GM12801 (cell line): ENCODE data around the gene WSCD2.

Source experiments
- TF ChIP-seq, protein P1 (sequence below): IDR thresholded peaks from one replicate; pipeline ENCODE4 v1.5.1; 2011; ENCODE audit warnings: control low read depth; ENCODE audit not compliant: insufficient read length; ENCODE audit errors: extremely low read depth

The WSCD2 gene

DNA sequence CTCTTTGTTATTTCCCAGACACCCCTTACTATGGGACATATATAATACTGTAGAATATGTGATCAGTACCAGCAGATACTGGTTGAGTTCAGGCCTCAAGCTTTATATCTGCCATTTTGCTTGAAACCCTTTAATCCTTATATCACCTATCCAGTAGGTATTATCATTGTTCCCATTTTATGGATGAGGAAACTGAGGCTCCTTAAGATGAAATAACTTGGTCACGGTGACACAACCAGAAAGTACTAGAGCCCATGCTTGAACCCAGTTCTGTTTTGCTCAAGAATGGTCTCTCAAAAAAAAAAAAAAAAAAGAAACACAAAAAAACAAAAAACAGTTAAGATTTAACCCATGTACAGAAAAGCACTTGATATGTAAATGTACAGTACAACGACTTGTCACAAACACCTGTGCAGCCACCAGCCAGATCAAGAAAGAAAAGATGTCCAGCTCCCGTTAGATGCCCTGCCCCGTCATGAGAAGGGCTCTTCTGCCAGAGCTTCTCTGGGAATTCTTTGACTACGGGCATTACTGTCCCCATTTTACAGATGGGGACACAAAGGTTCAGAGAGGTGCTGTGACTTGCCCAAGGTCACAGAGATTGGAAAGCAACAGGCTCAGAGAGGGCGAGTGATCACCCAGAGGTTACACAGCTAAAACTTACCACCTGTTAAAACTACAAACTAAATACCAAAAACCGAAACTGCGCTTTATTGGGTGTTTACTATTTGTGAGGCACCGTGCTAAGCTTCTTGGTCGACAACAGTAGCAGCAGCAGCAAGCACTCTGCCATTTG lies 669 bp upstream of the WSCD2 start:
- TF ChIP-seq, protein P1, sequence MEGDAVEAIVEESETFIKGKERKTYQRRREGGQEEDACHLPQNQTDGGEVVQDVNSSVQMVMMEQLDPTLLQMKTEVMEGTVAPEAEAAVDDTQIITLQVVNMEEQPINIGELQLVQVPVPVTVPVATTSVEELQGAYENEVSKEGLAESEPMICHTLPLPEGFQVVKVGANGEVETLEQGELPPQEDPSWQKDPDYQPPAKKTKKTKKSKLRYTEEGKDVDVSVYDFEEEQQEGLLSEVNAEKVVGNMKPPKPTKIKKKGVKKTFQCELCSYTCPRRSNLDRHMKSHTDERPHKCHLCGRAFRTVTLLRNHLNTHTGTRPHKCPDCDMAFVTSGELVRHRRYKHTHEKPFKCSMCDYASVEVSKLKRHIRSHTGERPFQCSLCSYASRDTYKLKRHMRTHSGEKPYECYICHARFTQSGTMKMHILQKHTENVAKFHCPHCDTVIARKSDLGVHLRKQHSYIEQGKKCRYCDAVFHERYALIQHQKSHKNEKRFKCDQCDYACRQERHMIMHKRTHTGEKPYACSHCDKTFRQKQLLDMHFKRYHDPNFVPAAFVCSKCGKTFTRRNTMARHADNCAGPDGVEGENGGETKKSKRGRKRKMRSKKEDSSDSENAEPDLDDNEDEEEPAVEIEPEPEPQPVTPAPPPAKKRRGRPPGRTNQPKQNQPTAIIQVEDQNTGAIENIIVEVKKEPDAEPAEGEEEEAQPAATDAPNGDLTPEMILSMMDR, result no peak

DNA sequence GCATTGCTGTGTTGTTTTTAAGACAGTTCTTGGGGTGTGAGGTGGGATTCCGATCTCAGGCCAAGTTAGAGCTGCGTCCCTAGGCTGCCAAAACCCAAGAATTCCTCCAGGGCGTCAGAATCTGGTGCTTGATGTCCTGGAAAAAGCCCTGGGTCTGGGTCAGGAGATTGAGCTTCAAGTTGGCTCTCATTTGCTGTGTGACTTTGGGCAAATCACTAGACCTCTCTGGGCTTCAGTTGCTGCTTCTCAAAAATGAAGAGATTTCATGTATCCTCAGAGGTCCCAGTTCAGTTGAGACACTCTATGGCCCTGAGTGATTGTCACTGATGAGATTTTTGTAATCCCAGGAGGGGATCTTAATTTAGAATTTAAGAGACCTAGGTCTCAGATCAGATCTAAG lies 1.9 kb downstream of the WSCD2 start:
- TF ChIP-seq, protein P1, result no peak

DNA sequence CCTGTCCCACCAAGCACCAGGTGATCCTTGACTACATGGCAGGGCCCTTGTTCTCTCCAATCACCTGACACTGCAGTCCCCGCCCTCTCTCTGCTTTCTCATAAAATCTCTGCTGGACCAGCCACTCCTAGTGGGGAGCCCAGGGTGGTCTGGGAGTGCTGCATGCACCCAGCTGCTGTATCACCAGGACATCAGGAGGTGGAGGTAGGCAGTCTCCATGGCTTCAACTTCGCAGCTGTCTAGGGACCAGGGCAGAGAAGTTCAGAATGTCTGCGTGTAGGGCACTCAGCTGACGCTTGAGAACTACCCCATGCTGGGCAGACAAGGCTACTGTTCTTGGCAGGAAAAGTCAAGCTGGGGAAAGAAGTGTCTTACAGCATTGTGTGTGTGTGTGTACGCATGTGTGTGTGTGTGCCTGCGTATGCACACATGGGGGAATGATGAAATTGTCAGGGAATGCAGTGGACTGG lies 2.6 kb downstream of the WSCD2 start:
- TF ChIP-seq, protein P1, result no peak

DNA sequence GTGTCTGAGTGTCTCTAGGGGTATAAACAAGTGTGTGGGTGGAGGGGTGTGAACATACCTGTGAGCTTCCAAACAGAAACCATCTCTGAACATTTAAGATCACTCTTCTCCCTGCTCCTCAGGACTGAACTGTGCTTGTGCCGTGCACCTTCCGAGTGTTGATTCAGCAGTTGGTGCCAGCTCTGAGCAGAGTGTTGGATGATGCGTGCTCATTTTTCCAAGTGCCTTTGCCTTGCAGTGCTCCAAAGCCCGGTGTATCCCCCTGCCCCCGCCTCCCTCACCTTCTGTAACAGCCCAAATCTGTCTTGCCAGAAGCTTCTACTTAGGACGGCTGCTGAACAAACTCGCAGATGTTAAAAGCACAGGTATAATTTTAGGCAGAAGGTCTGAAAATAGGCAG lies 4.4 kb downstream of the WSCD2 start:
- TF ChIP-seq, protein P1, result no peak

DNA sequence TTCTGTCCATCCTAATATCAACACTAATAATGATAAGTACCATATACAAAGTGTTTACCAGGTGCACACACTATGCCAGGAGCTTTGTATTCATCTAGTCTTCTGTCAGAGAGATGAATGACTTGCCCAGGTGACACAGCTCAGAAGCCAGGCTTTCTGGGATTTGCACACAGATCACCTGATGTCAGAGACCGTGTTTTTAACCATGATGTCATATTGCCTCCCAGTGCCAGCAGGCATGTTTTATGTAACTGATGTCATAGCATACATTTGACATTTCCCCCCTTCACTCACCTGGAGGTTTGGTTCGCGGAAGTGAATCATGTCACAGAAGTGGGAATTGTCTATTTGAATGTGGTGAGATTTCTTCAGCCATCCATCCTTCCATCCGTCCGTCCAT lies 5.7 kb downstream of the WSCD2 start:
- TF ChIP-seq, protein P1, result no peak

DNA sequence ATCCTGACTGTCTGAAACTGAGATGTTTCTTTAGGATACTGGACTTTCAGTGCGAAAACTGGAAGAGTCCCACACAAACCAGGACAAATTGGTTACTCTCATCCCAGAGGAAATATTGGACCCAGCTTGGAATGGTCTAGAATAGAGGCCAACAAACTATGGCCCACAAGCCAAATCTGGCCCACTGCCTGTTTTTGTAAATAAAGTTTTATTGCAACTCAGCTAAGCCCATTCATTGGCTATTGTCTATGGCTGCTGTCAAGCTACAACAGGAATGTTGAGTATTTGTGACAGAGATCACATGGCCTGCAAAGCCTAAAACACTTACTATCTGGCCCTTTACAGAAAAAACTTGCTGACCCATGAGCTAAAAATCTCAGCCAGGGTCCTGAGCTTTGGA lies 6.5 kb downstream of the WSCD2 start:
- TF ChIP-seq, protein P1, result no peak

DNA sequence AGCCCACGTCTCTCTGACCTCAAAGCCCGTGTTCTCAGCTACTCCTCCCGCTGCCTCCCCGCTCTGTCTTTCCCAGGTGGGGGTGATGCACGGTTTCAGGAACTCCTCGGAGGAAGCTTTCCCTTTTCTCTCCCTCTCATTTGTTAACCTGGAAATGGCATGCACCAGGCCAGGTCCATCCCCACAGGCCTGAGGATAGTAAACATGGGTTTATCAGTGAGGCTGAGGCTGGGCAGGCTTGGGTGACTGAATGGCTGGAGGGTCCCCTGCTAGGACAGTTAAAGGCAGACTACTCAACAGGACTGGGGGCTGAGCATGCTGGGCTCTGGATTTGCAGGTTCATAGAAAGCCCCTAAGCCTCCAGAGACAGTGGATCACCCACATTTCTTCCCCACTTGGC lies 7.6 kb downstream of the WSCD2 start:
- TF ChIP-seq, protein P1, result no peak
